GM19043 (cell line): ENCODE results near the gene RYR1.
"Not testable (repeated sequence)": the region's sequence is repeated elsewhere in the genome, so short reads cannot be mapped to it uniquely, and the experiment has no call there.

ENCODE experiments used
- ATAC-seq: cut with Tn5 transposase; IDR thresholded peaks from one replicate; pipeline ENCODE4 v1.9.1; 2021; ENCODE audit warnings: low read depth; ENCODE audit not compliant: unreplicated experiment

The RYR1 gene

GRCh38 chr19:38425810-38426466 lies 7.6 kb upstream of the RYR1 start, which contains the start of gene RASGRP4:
Gene RASGRP4 (minus strand): TSS chr19:38426219. CDS start chr19:38426091, 128 bp downstream.
- ATAC-seq: no peak

GRCh38 chr19:38427035-38427677 lies 6.3 kb upstream of the RYR1 start:
- not testable (repeated sequence) for ATAC-seq

GRCh38 chr19:38429055-38429810 lies 4.3 kb upstream of the RYR1 start:
- no peak for ATAC-seq

GRCh38 chr19:38429811-38430156 lies 3.7 kb upstream of the RYR1 start:
- no peak for ATAC-seq

GRCh38 chr19:38430931-38431330 lies 2.6 kb upstream of the RYR1 start:
- ATAC-seq: no peak

- no peak for ATAC-seq
Observed at GRCh38 chr19:38434549-38435051, 1.1 kb downstream of the RYR1 start.

- no peak for ATAC-seq
Observed at GRCh38 chr19:38437295-38437694, 3.8 kb downstream of the RYR1 start.

- no peak for ATAC-seq
Observed at GRCh38 chr19:38437917-38438316, 4.4 kb downstream of the RYR1 start.

- ATAC-seq: no peak
Observed at GRCh38 chr19:38440592-38440991, 7.1 kb downstream of the RYR1 start.

- no peak for ATAC-seq
Observed at GRCh38 chr19:38441657-38442348, 8.3 kb downstream of the RYR1 start.

GRCh38 chr19:38442736-38443135 lies 9.2 kb downstream of the RYR1 start:
- ATAC-seq: no peak

GRCh38 chr19:38443458-38443999 lies 10.0 kb downstream of the RYR1 start:
- no peak for ATAC-seq

GRCh38 chr19:38444026-38444425 lies 10.5 kb downstream of the RYR1 start:
- ATAC-seq: no peak

- no peak for ATAC-seq
Observed at GRCh38 chr19:38445362-38445761, 11.9 kb downstream of the RYR1 start.

- ATAC-seq: no peak
Observed at GRCh38 chr19:38448225-38448624, 14.7 kb downstream of the RYR1 start.

- ATAC-seq: no peak
Observed at GRCh38 chr19:38449518-38449917, 16.0 kb downstream of the RYR1 start.

GRCh38 chr19:38451036-38451435 lies 17.5 kb downstream of the RYR1 start:
- ATAC-seq: no peak

GRCh38 chr19:38451629-38452028 lies 18.1 kb downstream of the RYR1 start:
- no peak for ATAC-seq

GRCh38 chr19:38452430-38453366 lies 19.2 kb downstream of the RYR1 start:
- ATAC-seq: no peak

GRCh38 chr19:38453596-38453995 lies 20.1 kb downstream of the RYR1 start:
- ATAC-seq: no peak
